OCI-LY3 (cell line): ENCODE data around the gene DIO1.
A peak's percentile ranks its signal among the peaks of the same experiment; 100 is the strongest.

Experiments
- H2AFZ ChIP-seq: fragments of 200-600, 300-600 bp; shearing (Covaris generic); 2 replicates; pipeline ENCODE4 v1.6.0; 2014; ENCODE audit warnings: antibody characterized with exemption, low read depth, low read length
- H3K27ac ChIP-seq: fragments of 200-600, 300-600 bp; sonication (generic); 2 replicates; pipeline ENCODE4 v1.5.1; 2014; ENCODE audit warnings: mild to moderate bottlenecking, low read length, moderate library complexity, mixed read lengths
- H3K27me3 ChIP-seq: fragments of 200-600, 300-600 bp; sonication (generic); 2 replicates; pipeline ENCODE4 v1.6.1; 2014; ENCODE audit warnings: low read depth, low read length, mixed read lengths
- H3K36me3 ChIP-seq: fragments of 200-600, 300-600 bp; sonication (generic); replicated peaks from 2 replicates; pipeline ENCODE3; 2014; ENCODE audit warnings: low read depth, low read length, mixed read lengths
- H3K4me1 ChIP-seq: fragments of 300-600, 200-600 bp; sonication (generic); 2 replicates; pipeline ENCODE4 v1.6.1; 2014; ENCODE audit warnings: low read length, mixed read lengths
- H3K4me2 ChIP-seq: fragments of 200-600, 300-600 bp; sonication (generic); 2 replicates; pipeline ENCODE4 v1.6.1; 2014; ENCODE audit warnings: low read length, mixed read lengths
- H3K4me3 ChIP-seq: fragments of 300-600, 200-600 bp; sonication (generic); 2 replicates; pipeline ENCODE4 v1.5.1; 2014; ENCODE audit warnings: antibody characterized with exemption, mild to moderate bottlenecking, low read length, moderate library complexity
- H3K79me2 ChIP-seq: fragments of 300-600, 200-600 bp; shearing (Covaris generic); 2 replicates; pipeline ENCODE4 v1.6.1; 2014; ENCODE audit warnings: mild to moderate bottlenecking, low read length, mixed read lengths
- H3K9ac ChIP-seq: fragments of 300-600, 200-600 bp; shearing (Covaris generic); 2 replicates; pipeline ENCODE4 v1.6.0; 2014; ENCODE audit warnings: mild to moderate bottlenecking, low read length, moderate library complexity
- H3K9me3 ChIP-seq: fragments of 200-600, 300-600 bp; shearing (Covaris generic); 2 replicates; pipeline ENCODE4 v1.6.1; 2014; ENCODE audit warnings: low read length, mixed read lengths; ENCODE audit not compliant: insufficient read depth
- H4K20me1 ChIP-seq: fragments of 200-600, 300-600 bp; sonication (generic); 2 replicates; pipeline ENCODE4 v1.6.1; 2016; ENCODE audit warnings: low read length, mixed read lengths; ENCODE audit not compliant: insufficient read depth
- CTCF ChIP-seq: fragments of 200-600, 300-600 bp; sonication (generic); IDR thresholded peaks from 2 replicates; pipeline ENCODE4 v1.5.1; 2014; ENCODE audit warnings: antibody characterized with exemption, low read length, low read depth
- EZH2phosphoT487 ChIP-seq: fragments of 200-600 bp; shearing (Covaris generic); IDR thresholded peaks from 2 replicates; pipeline ENCODE4 v1.6.1; 2018; ENCODE audit warnings: antibody characterized with exemption, mixed run types, low read depth

DIO1 gene

GRCh38 chr1:53860967-53861411, 33.0 kb upstream of the DIO1 start:
- H3K79me2 ChIP-seq = no peaks in the 10 kb centered on the region
- H3K9ac ChIP-seq = no peak overlapping the region
- no peaks in the 10 kb centered on the region for H4K20me1 ChIP-seq
- H3K4me1 ChIP-seq = peaks cover 14% of the 10 kb centered on the region
- no peaks in the 10 kb centered on the region for H3K36me3 ChIP-seq
- TF ChIP-seq EZH2phosphoT487 = no peak
- peak; percentile 78 for TF ChIP-seq CTCF
- no peak overlapping the region for H3K27ac ChIP-seq
- H2AFZ ChIP-seq = no peak overlapping the region
- no peak overlapping the region for H3K4me3 ChIP-seq
- H3K27me3 ChIP-seq = no peaks in the 10 kb centered on the region
- no peak overlapping the region for H3K4me2 ChIP-seq
- no peaks in the 10 kb centered on the region for H3K9me3 ChIP-seq

DNA sequence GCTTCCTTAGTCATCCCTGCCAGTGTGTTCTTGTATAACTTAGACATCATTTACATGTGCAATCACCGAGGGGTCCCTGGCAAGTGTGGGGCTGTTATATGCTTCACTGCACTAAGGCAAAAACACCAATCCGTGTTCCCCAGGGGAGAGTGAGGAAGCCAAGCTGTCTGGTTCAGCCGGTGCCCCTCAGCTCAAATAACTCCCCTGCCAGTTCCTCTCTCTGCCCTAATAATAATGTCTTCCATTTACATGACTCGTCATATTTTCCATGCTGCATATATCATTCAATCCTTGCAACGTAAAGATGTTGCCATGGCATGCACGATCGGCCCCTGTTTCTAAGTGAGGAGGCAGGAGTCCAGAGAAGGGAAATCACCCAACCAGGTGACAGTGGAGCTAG, 31.5 kb upstream of the DIO1 start:
- Histone ChIP-seq H3K27ac (no peak overlapping the region), H4K20me1 (no peaks in the 10 kb centered on the region), H3K4me2 (peak overlapping the region; percentile 43), H2AFZ (no peak overlapping the region), H3K4me1 (peaks cover 14% of the 10 kb centered on the region), H3K9ac (no peak overlapping the region), H3K79me2 (no peaks in the 10 kb centered on the region), H3K36me3 (no peaks in the 10 kb centered on the region), H3K27me3 (no peaks in the 10 kb centered on the region), H3K4me3 (0 out of 2 replicates have a peak overlapping the region, but pooled peaks have one; percentile 24), H3K9me3 (no peaks in the 10 kb centered on the region)
- no peak for TF ChIP-seq CTCF
- no peak for TF ChIP-seq EZH2phosphoT487

- Histone ChIP-seq H3K27ac (no peak overlapping the region), H2AFZ (no peak overlapping the region), H3K4me2 (no peak overlapping the region), H3K36me3 (no peaks in the 10 kb centered on the region), H3K4me3 (no peak overlapping the region), H3K27me3 (no peaks in the 10 kb centered on the region), H3K79me2 (no peaks in the 10 kb centered on the region), H3K4me1 (peaks cover 13% of the 10 kb centered on the region), H3K9ac (no peak overlapping the region), H3K9me3 (no peaks in the 10 kb centered on the region), H4K20me1 (no peaks in the 10 kb centered on the region)
- no peak for TF ChIP-seq CTCF
- no peak for TF ChIP-seq EZH2phosphoT487
Measured at GRCh38 chr1:53868565-53868964, 25.4 kb upstream of the DIO1 start.

- Histone ChIP-seq H3K4me1 (peaks cover 13% of the 10 kb centered on the region), H3K9me3 (no peaks in the 10 kb centered on the region), H3K27me3 (no peaks in the 10 kb centered on the region), H3K4me2 (peak overlapping the region; percentile 58), H3K4me3 (peak overlapping the region; percentile 48; the same call in 1 of the 2 replicates), H4K20me1 (no peaks in the 10 kb centered on the region), H3K79me2 (no peaks in the 10 kb centered on the region), H3K36me3 (no peaks in the 10 kb centered on the region), H2AFZ (no peak overlapping the region), H3K27ac (peak overlapping the region; percentile 59), H3K9ac (no peak overlapping the region)
- no peak for TF ChIP-seq EZH2phosphoT487
- TF ChIP-seq CTCF = no peak
Measured at GRCh38 chr1:53869454-53870117, 24.4 kb upstream of the DIO1 start.
